Neuron (in vitro differentiated cells): ENCODE data around the gene TRPM3.

Experiments used
- H2AFZ ChIP-seq: one replicate; pipeline ENCODE4 v1.6.1; 2013; ENCODE audit warnings: low read depth, mild to moderate bottlenecking, inconsistent platforms, low read length, moderate library complexity
- H3K27me3 ChIP-seq: one replicate; pipeline ENCODE4 v1.6.1; 2013; ENCODE audit warnings: low read length; ENCODE audit not compliant: insufficient read depth
- H3K36me3 ChIP-seq: one replicate; pipeline ENCODE4 v1.6.1; 2013; ENCODE audit warnings: low read length; ENCODE audit not compliant: insufficient read depth
- H3K4me1 ChIP-seq: one replicate; pipeline ENCODE4 v1.6.1; 2013; ENCODE audit warnings: low read length; ENCODE audit not compliant: insufficient read depth
- H3K4me3 ChIP-seq: 2 replicates; pipeline ENCODE4 v1.5.1; 2013; ENCODE audit warnings: mild to moderate bottlenecking, low read length, moderate library complexity
- H3K9me3 ChIP-seq: one replicate; pipeline ENCODE4 v1.6.1; 2013; ENCODE audit warnings: low read length

The TRPM3 gene

DNA sequence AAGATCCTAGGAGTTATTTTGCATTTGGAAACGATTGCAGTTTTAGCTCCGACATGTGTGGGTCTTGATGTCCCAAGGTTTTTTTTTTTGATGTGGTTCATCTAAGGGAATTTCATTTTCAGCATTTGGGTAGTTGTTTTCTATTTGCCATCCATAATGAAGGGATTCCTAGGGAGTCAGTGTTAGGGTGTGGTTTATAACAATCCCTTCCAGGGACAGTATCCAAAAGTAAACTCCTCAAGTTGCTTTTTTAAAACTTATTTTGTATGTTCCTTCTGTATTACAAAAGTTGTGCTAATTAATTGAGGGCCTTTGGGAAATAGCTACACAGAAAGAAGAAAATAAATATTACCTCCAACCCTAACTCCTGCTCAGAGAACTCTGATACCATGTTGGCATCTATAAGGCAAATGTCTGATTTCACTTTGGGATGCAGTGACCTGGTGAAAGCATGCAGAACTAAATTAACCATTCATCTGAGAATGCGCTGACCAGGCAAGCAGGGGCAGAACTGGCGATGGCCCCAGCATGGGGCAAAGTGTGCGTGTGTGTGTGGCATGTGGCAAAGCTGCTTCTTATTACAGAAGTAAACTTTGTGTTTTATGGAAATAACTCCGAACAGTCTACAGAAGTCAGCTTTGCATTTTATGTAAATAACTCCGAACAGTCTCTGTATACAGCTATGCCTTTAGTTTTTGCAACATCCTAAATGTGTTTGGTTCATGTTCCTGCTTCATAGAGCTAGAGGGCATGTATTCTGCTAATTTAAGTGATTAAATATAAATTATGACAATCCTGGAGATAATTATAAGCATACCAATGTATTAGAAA, 237.2 kb downstream of the TRPM3 start:
- H3K27me3 ChIP-seq, result no peaks in the 10 kb centered on the region
- H3K4me3 ChIP-seq, result no peak overlapping the region
- H2AFZ ChIP-seq, result no peak overlapping the region
- no peaks in the 10 kb centered on the region for H3K36me3 ChIP-seq
- H3K4me1 ChIP-seq, result peaks cover 10% of the 10 kb centered on the region
- no peaks in the 10 kb centered on the region for H3K9me3 ChIP-seq

DNA sequence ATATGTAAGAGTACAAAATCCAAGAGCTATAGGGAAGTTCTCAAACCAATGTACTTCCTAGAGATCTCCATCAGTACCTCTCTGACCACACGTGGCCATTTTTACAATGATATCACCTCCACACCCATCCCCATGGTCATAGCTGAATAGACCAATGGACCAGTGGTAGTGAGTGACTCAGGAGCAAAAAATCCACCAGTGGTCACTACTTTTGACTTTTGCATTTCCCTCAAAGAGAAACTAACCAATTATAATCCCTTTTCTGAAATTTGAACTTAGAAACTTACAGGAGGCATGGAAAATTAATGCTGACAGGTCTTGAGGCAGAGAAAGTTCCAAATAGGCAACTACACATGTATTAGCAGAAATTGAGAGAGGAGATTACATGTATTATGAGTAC, 238.4 kb downstream of the TRPM3 start:
- Histone ChIP-seq H3K27me3 (no peaks in the 10 kb centered on the region), H3K9me3 (no peaks in the 10 kb centered on the region), H2AFZ (no peak overlapping the region)

DNA sequence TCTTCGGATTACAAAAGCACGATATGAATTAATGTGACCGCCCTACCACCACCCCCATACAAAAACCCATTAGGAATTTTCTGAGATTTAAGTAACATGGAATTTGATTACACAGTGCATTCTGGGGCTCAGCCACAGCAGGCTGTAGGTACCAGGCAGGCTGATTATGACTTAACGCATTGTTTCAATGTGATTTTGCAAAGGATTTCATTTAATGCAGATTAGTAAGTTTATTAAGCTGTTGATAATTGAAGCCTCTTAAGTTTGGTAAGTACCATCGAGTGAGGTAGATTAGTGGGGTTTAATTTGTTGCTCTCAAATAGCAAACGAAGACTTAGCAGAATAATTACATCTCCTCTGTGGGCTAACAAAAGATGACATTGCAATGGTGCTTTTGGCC, 240.1 kb downstream of the TRPM3 start:
- H3K9me3 ChIP-seq, result no peaks in the 10 kb centered on the region
- H2AFZ ChIP-seq, result no peak overlapping the region
- H3K4me3 ChIP-seq, result no peak overlapping the region
- H3K36me3 ChIP-seq, result no peaks in the 10 kb centered on the region
- H3K4me1 ChIP-seq, result peaks cover 10% of the 10 kb centered on the region
- no peaks in the 10 kb centered on the region for H3K27me3 ChIP-seq

More for the DNA sequence above, 238.4 kb downstream of the TRPM3 start:
- H3K36me3 ChIP-seq, result no peaks in the 10 kb centered on the region
- peaks cover 10% of the 10 kb centered on the region for H3K4me1 ChIP-seq
- H3K4me3 ChIP-seq, result no peak overlapping the region

DNA sequence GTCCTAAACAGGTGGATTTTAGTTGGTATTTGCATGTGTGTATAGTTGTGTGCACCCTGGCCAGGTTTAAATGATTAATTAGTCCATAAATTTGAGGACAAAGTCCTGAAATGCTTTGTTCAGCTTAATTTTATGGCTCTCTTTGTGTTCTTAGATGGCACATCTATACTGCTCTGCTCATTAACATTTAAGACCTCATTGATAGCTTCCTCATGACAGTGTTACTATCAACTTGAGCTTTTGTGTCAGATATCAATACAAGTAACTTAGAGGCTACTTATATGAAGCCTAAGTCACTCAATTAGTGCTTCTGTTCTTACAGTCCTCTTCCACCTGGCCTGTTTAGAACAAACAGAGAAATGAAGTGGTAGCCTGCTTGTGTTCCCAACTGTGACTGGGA, 240.9 kb downstream of the TRPM3 start:
- no peak overlapping the region for H3K4me3 ChIP-seq
- peaks cover 10% of the 10 kb centered on the region for H3K4me1 ChIP-seq
- H3K36me3 ChIP-seq, result no peaks in the 10 kb centered on the region
- H3K9me3 ChIP-seq, result no peaks in the 10 kb centered on the region
- H2AFZ ChIP-seq, result no peak overlapping the region
- H3K27me3 ChIP-seq, result no peaks in the 10 kb centered on the region

DNA sequence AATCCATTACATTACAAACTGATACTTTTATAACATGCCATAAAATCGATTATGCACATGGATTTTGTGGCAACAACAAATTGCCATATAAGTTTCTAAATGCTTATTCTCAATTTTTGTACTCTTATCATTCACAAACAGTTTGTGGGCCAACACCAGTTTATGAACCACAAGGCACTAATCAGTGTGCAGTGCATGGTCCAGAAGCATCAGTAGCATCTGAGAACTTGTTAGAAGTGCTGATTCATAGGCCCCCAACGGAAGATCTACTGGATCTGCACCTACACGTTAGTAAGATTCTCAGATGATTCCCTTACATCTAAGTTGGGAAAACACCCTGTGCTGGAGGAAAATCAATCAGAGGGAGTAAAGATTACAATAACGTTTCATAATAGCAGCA, 242.8 kb downstream of the TRPM3 start:
- Histone ChIP-seq H3K4me1 (no peaks in the 10 kb centered on the region), H2AFZ (no peak overlapping the region), H3K4me3 (no peak overlapping the region), H3K27me3 (no peaks in the 10 kb centered on the region), H3K36me3 (no peaks in the 10 kb centered on the region), H3K9me3 (no peaks in the 10 kb centered on the region)

DNA sequence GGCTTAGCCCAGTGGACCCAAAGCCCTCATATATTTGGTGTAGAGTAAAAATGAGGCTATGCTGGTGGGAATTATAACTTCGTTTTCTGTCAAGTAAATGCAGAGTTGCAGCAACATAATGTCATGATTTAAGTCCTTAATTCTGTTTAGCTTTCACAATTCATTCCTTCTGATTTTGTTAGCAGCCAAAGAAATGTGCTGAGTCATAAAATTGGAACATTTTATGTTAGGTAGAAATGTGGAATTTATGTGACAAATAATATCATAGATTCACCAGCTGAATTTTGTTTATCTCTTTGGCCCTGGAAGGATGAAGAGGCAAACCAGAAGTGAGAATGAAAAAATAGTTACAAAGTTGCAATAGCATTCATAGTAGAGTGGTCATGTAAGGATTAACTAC, 247.0 kb downstream of the TRPM3 start:
- Histone ChIP-seq H3K36me3 (no peaks in the 10 kb centered on the region), H3K4me3 (no peak overlapping the region), H3K9me3 (no peaks in the 10 kb centered on the region), H3K4me1 (no peaks in the 10 kb centered on the region), H2AFZ (no peak overlapping the region), H3K27me3 (no peaks in the 10 kb centered on the region)

DNA sequence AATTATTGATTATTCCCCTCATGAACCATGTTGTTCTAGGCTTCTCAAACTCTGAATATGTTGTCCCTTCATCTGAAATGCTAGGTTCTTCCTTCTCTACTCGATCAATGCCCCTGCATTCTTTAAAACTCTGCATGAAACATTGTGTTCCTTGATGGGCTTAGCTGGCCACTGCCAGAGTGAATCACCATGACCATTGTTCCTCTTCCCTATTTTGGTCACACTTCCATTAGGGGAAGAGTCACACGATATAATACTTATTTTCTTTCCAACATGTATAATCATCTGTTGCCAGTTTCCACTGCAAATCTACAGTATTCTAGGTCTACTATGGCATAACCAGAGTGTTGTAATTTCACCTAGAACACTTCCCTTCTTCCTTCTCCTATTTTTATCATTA, 247.9 kb downstream of the TRPM3 start:
- Histone ChIP-seq H3K4me3 (no peak overlapping the region), H3K27me3 (no peaks in the 10 kb centered on the region), H3K9me3 (no peaks in the 10 kb centered on the region), H3K36me3 (no peaks in the 10 kb centered on the region), H3K4me1 (no peaks in the 10 kb centered on the region), H2AFZ (no peak overlapping the region)

DNA sequence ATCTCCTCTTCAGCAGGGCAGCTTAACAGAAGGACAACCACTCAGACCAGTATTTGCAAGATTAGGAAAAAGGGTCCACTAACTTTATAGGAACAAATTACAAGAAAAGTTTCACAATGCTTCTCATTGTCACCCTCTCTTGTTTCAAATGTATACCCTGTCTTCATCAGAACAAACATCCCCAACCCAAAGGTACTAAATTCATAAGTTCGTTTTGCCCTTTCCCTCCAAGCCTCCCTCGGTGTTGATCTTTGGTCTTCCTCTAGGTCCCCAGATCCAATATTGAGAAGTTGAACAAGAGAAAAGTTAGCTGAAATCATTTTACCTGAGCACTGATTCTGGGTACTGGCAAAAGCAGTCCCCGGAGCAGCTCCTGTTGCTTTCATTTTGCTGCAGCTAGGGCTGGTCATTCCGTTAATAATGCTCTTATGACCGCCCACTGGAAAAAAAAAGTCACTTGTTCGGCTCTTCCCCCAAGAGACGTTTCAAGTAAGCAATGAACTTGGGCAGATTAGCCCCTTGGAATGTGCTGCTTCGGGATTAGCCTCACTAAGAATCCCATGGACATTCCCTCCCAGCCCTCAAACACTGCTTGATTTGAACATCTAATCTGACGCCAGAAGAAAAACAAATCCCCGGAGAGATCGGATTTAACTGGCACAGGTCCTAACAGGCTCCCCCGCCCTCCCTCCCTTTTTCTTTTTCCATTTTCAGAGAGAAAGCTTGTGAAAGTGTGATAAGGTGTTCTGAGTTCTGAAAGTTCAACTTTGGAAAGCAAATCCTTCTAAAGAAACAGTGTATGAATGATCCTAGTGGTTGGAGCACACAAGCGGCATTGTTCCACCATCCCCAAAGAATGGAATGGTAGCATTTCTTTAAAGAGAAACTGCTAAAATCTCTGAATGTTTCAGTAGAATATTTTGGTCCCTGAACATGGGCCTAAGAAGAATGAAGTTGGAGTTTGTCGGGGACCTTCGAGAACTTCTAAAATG, 252.5 kb downstream of the TRPM3 start:
- peaks cover 8% of the 10 kb centered on the region for H3K4me1 ChIP-seq
- H3K27me3 ChIP-seq, result no peaks in the 10 kb centered on the region
- no peaks in the 10 kb centered on the region for H3K36me3 ChIP-seq
- no peak overlapping the region for H3K4me3 ChIP-seq
- H3K9me3 ChIP-seq, result no peaks in the 10 kb centered on the region
- no peak overlapping the region for H2AFZ ChIP-seq

DNA sequence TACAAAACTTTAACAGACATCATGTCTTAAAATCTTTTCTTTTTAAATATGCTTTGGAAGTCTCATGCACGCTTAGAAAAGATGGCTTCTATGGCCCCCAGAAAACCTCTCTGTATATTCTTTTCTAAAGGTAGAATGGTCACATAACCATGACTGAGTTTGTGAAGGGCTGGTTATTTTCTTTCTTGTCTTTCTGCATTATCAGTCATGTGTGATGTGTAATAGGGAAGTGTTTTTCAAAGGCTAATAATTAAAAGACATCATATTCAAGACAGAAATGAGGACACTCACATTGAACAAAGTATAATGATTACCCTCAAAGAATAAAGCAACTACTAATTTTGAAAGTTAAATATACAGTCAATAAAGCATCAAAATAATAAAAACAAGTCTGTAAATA, 253.4 kb downstream of the TRPM3 start:
- no peak overlapping the region for H3K4me3 ChIP-seq
- peaks cover 8% of the 10 kb centered on the region for H3K4me1 ChIP-seq
- H2AFZ ChIP-seq, result no peak overlapping the region
- no peaks in the 10 kb centered on the region for H3K27me3 ChIP-seq
- no peaks in the 10 kb centered on the region for H3K36me3 ChIP-seq
- no peaks in the 10 kb centered on the region for H3K9me3 ChIP-seq

DNA sequence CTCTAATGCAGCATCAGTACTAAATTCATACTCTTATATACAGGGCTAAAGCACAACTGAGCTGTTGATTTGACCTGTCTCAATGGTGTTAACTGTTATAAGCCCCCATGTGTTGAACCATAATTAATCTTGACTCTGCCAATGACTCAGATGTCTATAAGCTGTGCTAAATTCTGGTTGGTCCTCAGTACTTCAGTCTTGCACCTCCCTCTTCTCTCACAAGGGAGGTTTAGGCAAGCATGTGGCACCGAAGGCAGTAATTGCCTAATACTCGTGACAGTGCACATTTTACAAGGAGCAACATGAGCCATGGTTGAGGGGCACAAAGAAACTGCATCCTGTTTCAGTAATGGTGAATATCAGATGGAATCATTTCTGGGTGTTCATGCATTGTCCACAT, 255.9 kb downstream of the TRPM3 start:
- H3K4me1 ChIP-seq, result peaks cover 8% of the 10 kb centered on the region
- no peak overlapping the region for H3K4me3 ChIP-seq
- no peaks in the 10 kb centered on the region for H3K36me3 ChIP-seq
- H2AFZ ChIP-seq, result no peak overlapping the region
- H3K9me3 ChIP-seq, result no peaks in the 10 kb centered on the region
- no peaks in the 10 kb centered on the region for H3K27me3 ChIP-seq

DNA sequence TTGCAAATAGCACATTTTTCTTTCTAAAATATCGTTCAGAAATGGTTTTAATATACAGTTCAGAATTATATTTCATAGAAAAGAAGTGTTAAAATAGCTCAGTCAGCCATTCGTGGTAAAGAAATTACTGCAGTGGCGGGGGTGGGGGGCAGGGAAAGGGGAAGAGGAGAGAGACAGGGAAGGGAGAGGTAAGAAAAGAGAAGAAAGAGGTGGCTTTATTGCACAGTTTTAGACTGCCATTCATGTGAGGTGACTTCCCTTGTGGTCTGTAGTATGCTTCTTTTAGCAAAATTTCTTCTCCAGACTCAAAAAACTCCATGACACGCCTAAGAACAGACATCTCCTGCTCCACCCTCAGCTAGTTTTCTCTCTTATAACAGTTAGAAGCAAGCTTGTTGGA, 259.6 kb downstream of the TRPM3 start:
- Histone ChIP-seq H3K9me3 (no peaks in the 10 kb centered on the region), H2AFZ (no peak overlapping the region), H3K27me3 (no peaks in the 10 kb centered on the region), H3K4me1 (peaks cover 8% of the 10 kb centered on the region), H3K4me3 (no peak overlapping the region), H3K36me3 (no peaks in the 10 kb centered on the region)

DNA sequence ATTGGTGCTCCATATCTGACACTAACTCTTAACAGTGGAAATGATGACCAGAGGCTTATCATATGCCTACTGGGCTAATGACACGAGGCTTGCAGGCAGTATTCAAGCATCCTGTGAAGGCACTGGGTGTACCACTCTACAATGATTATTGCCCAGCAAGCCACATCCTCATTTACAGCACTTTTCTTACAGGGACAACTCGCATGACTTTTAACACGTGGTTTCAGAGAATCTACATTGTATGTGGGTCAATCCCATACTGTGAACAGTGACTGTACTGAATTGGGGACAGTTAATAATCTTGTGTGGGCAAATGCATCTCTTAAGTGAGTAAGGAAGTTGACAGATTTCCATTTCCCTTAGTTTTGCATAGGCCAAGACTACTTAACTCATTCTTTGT, 260.0 kb downstream of the TRPM3 start:
- Histone ChIP-seq H3K9me3 (no peaks in the 10 kb centered on the region), H3K36me3 (no peaks in the 10 kb centered on the region), H3K4me3 (no peak overlapping the region), H2AFZ (no peak overlapping the region), H3K27me3 (no peaks in the 10 kb centered on the region), H3K4me1 (peaks cover 8% of the 10 kb centered on the region)

DNA sequence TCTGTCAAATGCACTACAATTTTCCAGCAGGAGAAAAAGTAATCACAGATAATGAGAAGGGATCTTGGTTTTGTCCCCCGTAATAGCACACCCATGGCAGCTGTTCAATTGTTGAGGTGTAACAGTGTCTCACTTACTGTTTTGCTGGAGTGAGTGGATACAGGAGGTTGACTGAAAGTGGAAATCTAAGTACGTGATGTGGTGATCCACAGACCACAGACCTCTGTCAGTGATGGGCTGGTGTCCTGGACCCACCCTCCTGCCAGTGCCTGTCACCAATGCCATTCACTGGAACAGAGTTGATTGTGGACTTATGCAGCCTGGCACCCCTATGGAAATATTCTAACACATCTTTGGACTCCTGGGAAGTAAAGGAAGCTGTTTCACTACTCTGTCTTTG, 261.7 kb downstream of the TRPM3 start:
- no peak overlapping the region for H3K4me3 ChIP-seq
- H3K27me3 ChIP-seq, result no peaks in the 10 kb centered on the region
- H2AFZ ChIP-seq, result no peak overlapping the region
- no peaks in the 10 kb centered on the region for H3K36me3 ChIP-seq
- no peaks in the 10 kb centered on the region for H3K9me3 ChIP-seq
- no peaks in the 10 kb centered on the region for H3K4me1 ChIP-seq
